ENCODE data around the gene MASP2. TPM values are rescaled to one million over a fixed set of nuclear protein-coding genes. Genes with fewer than 3 reads are reported as not detected.

Gene MASP2
- total and polyA plus RNA-seq, 2 donors (not counting 1 experiment from before 2014, with no cell fraction given) = 0.06 TPM; not detected in 1

GRCh38 chr1:11027316-11027715, 19.7 kb downstream of the MASP2 start:
- no peak overlapping the region for H3K27ac ChIP-seq (ENCODE audit: low read length in 2 of 2)
- H2AFZ ChIP-seq (ENCODE audit: insufficient read depth, low read depth, low read length, poor library complexity, severe bottlenecking) = no peak overlapping the region
- no peaks in the 10 kb centered on the region for H3K27me3 ChIP-seq (replicated peaks in 1 of 4; ENCODE audit: control extremely low read depth in 1 of 4, control insufficient read depth in 3 of 4, insufficient read depth in 4 of 4, low read length in 3 of 4)
- H3K4me1 ChIP-seq (ENCODE audit: control insufficient read depth in 2 of 2, insufficient read depth in 2 of 2, low read length in 2 of 2) = no peaks in the 10 kb centered on the region
- H3K9ac ChIP-seq (ENCODE audit: low read length) = no peak overlapping the region
- Mint-ChIP-seq H3K4me1 (peaks cover 15% of the 10 kb centered on the region), H3K4me3 (no peak overlapping the region), H3K9me3 (ENCODE audit: insufficient read depth) (no peaks in the 10 kb centered on the region), H3K27ac (no peak overlapping the region), H3K27me3 (no peaks in the 10 kb centered on the region)
- TF ChIP-seq CTCF (IDR thresholded peaks at IDR 0.05) (no peak), EZH2 (IDR thresholded peaks at IDR 0.05; ENCODE audit: borderline replicate concordance, insufficient read depth, low read depth, low read length, poor library complexity, severe bottlenecking) (no peak)
- 72% methylated on average over 3 of the region's 6 CpGs for WGBS (ENCODE audit: insufficient coverage)
- H4K20me1 ChIP-seq (ENCODE audit: control insufficient read depth, insufficient read depth, low read length, poor library complexity, severe bottlenecking) = peaks cover 2% of the 10 kb centered on the region
- peaks cover 16 to 43% of the 10 kb centered on the region in 2 experiments for H3K36me3 ChIP-seq (replicated peaks in 1 of 2; ENCODE audit: control extremely low read depth in 1 of 2, control insufficient read depth in 1 of 2, extremely low read depth in 1 of 2, insufficient read depth in 2 of 2, low read length in 1 of 2)
- H3K4me3 ChIP-seq (ENCODE audit: control extremely low read depth in 1 of 5, extremely low read depth in 1 of 5, insufficient read depth in 1 of 5, low read depth in 2 of 5, low read length in 4 of 5) = no peak overlapping the region
- H3K79me2 ChIP-seq (ENCODE audit: control insufficient read depth, insufficient read depth, low read length) = no peaks in the 10 kb centered on the region
- DNase-seq (no peak), ATAC-seq (ENCODE audit: low read depth) (no peak)
- POLR2A ChIA-PET = no interaction called here
- intact Hi-C loops (cut with micrococcal nuclease) = no loop called here
- CTCF ChIA-PET = interaction anchor here (1.5 kb wide), 1 partner anchor 11 kb away, joined by 8 read pairs; no protein-coding TSS in a partner anchor
- H3K4me2 ChIP-seq (replicated peaks; ENCODE audit: low read depth, low read length, poor library complexity, severe bottlenecking) = no peak overlapping the region
- no peaks in the 10 kb centered on the region for H3K9me3 ChIP-seq (ENCODE audit: control extremely low read depth in 1 of 3, control insufficient read depth in 2 of 3, insufficient read depth in 1 of 3, low read length in 2 of 3)

- Histone ChIP-seq H3K79me2 (ENCODE audit: control insufficient read depth, insufficient read depth, low read length) (no peaks in the 10 kb centered on the region), H3K4me1 (ENCODE audit: control insufficient read depth in 2 of 2, insufficient read depth in 2 of 2, low read length in 2 of 2) (no peaks in the 10 kb centered on the region), H3K4me3 (ENCODE audit: control extremely low read depth in 1 of 5, extremely low read depth in 1 of 5, insufficient read depth in 1 of 5, low read depth in 2 of 5, low read length in 4 of 5) (no peak overlapping the region), H3K9me3 (ENCODE audit: control extremely low read depth in 1 of 3, control insufficient read depth in 2 of 3, insufficient read depth in 1 of 3, low read length in 2 of 3) (no peaks in the 10 kb centered on the region), H3K27me3 (replicated peaks in 1 of 4; ENCODE audit: control extremely low read depth in 1 of 4, control insufficient read depth in 3 of 4, insufficient read depth in 4 of 4, low read length in 3 of 4) (no peaks in the 10 kb centered on the region), H3K4me2 (replicated peaks; ENCODE audit: low read depth, low read length, poor library complexity, severe bottlenecking) (no peak overlapping the region), H3K9ac (ENCODE audit: low read length) (no peak overlapping the region), H2AFZ (ENCODE audit: insufficient read depth, low read depth, low read length, poor library complexity, severe bottlenecking) (no peak overlapping the region), H3K36me3 (replicated peaks in 1 of 2; ENCODE audit: control extremely low read depth in 1 of 2, control insufficient read depth in 1 of 2, extremely low read depth in 1 of 2, insufficient read depth in 2 of 2, low read length in 1 of 2) (peaks cover 16 to 47% of the 10 kb centered on the region in 2 experiments), H3K27ac (ENCODE audit: low read length in 2 of 2) (no peak overlapping the region), H4K20me1 (ENCODE audit: control insufficient read depth, insufficient read depth, low read length, poor library complexity, severe bottlenecking) (peaks cover 6% of the 10 kb centered on the region)
- H3K27ac Mint-ChIP-seq = no peak overlapping the region
- peaks cover 15% of the 10 kb centered on the region for H3K4me1 Mint-ChIP-seq
- no peak for ATAC-seq (ENCODE audit: low read depth)
- WGBS (ENCODE audit: insufficient coverage) = 92% methylated on average over 2 of the region's 5 CpGs
- no peak for TF ChIP-seq CTCF (IDR thresholded peaks at IDR 0.05)
- TF ChIP-seq EZH2 (IDR thresholded peaks at IDR 0.05; ENCODE audit: borderline replicate concordance, insufficient read depth, low read depth, low read length, poor library complexity, severe bottlenecking) = no peak
- no peak for DNase-seq
- no peak overlapping the region for H3K4me3 Mint-ChIP-seq
- no peaks in the 10 kb centered on the region for H3K9me3 Mint-ChIP-seq (ENCODE audit: insufficient read depth)
- no peaks in the 10 kb centered on the region for H3K27me3 Mint-ChIP-seq
- intact Hi-C loops (cut with micrococcal nuclease) = no loop called here
- CTCF ChIA-PET = interaction anchor here (1.5 kb wide), 1 partner anchor 11 kb away, joined by 8 read pairs; no protein-coding TSS in a partner anchor
- POLR2A ChIA-PET = no interaction called here
Measured at GRCh38 chr1:11026903-11027302, 20.1 kb downstream of the MASP2 start.
